Activated gamma-delta T cell treated with anti-CD3 and anti-CD28 coated beads, Interleukin-2, amount 50 U/mL, for 16 hours (primary cell): Measurements from ENCODE around the gene EIF1B.

ENCODE experiments used
- DNase-seq: peaks from one replicate; pipeline ENCODE4 v3.0.0-alpha.2; 2020; ENCODE audit warnings: low read depth

Gene EIF1B

DNA sequence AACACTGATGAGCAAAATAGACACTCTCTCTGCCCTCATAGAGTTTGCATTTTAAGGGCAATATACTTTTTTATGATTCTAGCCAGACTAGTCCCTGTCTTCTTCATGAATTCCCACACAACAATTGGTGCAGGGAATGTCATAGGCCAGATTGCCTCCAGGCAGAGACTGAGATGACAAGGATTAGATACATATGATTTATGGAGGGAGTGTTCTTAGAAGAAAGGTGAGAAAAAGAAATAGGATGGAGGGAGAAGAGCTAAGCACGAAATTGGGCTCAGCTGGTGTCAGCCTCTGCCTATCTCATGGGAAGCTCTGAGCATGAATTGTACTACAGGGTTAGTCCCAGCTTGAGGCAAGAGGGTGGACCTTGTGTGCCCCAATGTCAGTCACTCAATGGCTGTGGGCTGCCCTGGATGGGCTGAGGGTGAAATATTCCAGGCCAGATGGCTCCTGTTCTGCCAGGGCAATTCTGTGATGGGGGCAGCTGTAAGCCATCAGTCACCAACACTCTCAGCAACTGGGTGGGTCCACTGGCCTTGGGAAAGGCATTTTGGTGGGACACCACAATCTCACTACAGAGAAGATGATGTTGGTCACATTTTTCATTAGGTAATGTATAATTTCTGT is 31.1 kb downstream of the EIF1B start:
- DNase-seq: no peak

DNA sequence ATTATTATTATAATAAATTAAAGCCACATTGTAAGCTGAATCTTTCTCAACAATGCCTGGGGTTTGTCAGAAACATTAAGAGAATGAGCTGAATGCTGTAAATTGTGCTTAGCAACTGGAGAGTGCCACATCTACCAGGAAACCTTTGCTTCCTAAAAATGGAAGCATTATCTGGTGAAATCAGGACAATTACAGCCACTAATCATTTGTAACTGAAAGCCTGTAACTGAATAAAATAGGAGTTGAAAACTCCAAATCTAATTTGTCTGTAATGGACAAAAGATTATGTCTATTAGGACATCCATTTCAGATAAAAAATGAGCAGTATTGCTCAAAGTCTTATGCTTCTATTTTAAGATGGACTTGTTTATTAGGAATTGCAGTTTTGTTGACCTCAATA is 32.2 kb downstream of the EIF1B start:
- no peak for DNase-seq

DNA sequence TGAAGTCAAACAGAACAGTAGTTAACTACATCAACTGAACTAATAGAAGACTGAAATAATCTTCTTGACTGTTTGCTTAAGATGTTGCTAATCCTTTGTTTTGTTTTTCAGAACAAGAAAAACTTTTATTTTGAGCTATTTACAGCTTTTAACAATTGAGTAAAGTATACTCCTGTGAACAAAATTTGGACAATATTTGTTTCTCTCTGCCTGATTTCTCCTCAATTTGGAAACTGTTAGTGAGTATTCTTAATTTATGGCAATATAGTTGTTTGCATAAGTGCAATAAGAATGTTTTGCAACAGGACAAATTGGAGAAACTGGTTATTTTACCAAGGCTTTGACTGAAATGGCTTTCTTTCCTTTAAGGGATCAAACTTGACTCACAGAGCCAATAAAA is 41.0 kb downstream of the EIF1B start:
- DNase-seq: no peak

DNA sequence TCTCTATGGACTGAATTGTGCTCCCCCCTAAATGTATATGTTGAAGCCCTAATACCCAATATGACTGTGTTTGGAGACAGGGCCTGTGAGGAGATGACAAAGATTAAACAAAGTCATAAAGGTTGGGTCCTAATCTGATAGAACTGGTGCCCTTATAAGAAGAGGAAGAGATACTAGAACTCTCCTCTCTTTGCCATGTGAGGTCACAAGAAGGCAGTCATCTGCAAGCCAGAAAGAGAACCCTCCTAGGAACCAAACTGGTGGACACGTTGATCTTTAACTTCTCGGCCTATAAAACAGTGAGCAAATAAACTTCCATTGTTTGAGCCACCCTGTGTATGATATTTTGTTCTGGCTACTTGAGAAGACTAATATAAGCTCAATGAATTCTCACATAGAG is 45.9 kb downstream of the EIF1B start:
- DNase-seq: no peak

DNA sequence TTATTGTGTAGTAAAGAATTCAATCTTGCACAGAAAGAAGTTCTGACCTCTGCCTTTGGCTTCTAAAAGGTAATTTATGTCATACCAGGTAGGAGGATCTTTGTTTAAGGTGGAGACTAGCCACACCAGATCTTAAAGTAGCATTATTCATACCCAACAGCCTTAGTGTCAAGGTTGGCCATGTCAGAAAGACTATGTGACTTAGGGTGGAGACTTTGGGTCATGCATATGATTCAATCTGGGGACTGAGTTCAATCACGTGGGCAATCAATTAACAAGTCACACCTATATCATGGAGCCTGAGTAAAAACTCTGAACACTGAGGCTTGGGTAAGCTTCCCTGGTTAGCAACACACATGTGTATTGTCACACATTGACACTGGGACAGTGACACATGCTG is 48.9 kb downstream of the EIF1B start:
- DNase-seq: no peak
